GM21360 (cell line): ENCODE results near the gene HSPG2.
"Not testable (repeated sequence)": the region's sequence is repeated elsewhere in the genome, so short reads cannot be mapped to it uniquely, and the experiment has no call there.

Experiments used
- ATAC-seq: cut with Tn5 transposase; IDR thresholded peaks from one replicate; pipeline ENCODE4 v1.9.1; 2021; ENCODE audit warnings: mild to moderate bottlenecking, moderate library complexity; ENCODE audit not compliant: unreplicated experiment

The HSPG2 gene

DNA sequence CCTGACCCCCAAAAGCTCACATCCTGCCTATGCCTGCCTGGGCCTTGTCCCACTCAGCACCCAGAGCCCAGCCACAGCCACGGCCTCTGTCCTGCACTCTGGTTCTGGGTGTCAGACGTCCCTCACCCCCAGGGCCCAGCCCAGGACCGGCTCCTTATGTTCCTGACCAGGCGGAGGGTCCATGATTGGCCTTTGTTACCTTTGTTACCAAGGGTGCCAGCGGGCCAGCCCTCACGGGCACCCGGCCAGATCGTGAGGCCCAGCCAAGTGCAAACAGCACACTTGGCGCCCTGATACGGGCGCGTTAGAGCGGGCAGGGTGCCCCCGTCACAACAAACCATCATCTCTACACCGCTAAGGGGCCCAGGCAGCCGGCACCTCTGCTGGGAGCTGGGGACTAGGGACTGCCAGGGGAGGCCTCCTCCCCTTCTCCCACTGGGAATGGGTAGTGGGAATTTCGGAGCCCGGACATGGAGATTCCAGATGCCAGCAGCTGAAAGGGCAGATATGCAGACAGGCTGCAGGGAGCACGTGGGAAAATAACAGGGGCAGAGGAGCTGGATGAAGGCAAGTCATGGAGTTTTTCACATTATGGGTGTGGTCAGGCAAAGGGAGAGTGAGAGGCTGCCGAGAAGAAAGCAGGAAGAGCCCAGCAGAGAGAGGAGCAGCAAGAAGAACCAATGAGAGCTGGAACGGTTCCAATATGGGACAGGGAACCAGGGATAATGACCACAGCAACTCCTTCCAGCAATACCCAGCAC is 22.1 kb downstream of the HSPG2 start:
- no peak for ATAC-seq

DNA sequence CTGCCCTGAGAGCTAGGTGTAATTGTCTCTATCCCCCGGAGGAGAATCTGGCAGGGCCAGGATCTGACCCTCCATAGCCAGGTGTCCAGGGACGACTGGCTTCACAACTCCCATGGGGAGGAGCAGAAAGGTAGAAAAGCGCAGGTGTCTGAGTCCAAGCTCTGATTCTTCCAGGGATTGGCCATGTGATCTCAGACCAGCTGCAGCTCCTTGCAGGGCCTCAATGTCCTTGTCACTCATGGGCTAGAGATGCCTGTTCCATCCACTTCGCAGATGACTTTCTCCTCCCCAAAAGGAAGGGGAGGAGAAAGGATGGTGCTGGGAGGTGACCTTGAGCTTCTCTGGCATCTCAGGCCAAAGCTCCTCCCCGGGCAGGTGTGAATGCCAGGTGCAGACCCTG is 22.7 kb downstream of the HSPG2 start:
- no peak for ATAC-seq

DNA sequence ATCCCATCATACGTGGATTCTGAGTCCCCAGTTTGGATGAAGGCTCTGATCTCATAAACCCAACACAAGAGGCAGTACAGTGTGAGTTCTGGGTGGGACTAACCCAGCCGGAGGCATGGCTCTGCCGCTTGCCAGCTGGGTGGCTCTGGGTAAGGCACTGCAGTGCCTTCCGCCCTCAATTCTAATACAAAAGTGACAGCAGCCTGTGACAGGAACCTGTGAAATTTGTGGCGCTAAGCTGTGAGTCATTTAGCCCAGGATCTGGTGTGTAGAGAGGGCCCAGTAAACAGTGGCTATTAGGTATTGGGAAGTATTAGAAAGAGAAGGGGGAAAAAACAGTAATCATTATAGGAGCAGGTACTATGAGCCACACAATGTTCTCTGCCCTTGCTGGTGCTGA is 23.3 kb downstream of the HSPG2 start:
- ATAC-seq: no peak

DNA sequence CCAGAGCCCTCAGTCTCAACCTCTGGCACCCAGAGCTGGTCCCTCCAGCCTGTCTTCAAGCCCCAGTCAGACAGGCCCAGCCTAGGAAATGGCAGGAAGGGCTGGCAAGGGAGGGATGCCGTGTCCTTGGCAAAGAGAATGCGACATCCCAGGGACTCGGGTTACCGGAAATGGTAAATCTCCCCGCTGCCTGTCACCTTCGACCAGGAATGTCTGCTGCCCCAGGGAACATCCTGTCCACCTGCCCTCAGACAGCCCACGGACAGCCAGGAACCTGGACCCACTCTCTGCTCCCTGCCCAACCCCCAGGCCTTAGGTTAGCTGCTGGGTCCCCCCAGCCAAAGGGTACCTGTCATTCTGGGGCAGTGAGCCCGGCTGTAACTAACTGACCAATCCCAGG is 23.9 kb downstream of the HSPG2 start:
- ATAC-seq: no peak

DNA sequence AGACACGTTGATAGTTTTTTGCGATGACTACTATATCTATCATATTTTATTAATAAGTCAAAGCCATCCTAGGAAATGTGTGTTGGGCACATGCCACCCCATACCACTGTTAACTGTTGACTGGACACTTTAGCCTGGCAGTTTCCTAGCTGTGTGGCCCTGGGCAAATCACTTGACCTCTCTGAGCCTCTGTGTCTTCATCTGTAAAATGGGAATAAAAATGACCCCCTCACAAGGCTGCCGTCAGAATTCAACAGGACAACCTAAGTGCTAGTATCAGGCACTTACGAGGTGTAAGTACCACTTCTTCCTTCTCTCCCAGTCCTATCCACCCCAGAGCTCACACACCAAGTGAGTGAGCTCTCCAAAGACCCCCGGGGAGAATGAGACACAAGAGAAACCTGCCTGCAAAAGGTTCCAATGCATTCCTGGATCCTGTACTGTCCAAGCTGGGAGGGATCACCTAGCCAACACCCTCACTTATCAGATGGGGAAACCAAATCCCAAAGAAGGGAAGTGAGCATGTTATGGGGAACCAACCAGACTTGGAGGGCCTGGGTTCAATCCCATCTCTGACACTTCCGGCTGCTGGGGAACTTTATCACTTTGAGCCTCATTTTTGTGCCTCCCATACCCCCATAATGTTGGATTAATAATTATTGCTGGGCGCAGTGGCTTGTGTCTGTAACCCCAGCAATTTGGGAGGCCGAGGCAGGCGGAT is 24.9 kb downstream of the HSPG2 start:
- ATAC-seq: no peak

DNA sequence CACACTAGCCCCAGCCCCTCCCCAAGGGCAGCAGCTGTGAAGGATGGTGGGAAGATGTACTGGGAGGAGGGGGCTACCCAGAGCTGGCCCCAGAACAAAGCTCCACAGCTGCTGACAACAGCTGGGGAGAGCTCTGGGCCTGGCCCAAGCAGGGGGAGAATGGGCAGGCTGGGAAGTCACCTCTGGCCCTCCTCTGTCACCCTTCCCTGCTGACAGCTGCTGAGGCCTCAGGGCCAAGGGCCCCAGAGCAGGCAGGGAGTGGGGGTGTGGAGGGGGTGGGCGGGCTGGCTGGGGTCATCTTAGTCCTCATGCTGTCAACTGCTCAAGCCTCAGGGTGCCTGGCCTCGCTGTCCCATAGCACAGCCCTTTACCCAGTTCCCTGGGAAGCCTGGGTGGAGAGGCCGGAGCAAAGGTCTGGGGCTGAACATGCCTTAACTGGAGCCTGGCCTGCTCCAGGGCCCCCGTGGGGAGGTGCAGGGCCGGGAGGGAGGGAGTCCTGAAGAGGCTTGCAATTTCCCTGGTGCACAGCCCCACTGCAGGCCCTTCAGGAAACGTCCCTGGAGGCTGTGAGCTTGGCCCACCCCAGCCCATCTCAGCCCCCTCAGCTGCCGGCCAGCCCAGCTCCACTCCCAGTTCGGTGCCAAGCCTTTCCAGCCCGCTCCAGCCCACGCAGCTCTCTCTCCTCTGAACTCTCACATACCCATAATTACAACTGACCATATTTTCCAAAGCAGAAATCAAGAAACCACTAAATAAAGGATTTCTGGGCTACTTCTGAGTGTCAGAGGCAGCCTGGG is 25.7 kb downstream of the HSPG2 start:
- no peak for ATAC-seq

DNA sequence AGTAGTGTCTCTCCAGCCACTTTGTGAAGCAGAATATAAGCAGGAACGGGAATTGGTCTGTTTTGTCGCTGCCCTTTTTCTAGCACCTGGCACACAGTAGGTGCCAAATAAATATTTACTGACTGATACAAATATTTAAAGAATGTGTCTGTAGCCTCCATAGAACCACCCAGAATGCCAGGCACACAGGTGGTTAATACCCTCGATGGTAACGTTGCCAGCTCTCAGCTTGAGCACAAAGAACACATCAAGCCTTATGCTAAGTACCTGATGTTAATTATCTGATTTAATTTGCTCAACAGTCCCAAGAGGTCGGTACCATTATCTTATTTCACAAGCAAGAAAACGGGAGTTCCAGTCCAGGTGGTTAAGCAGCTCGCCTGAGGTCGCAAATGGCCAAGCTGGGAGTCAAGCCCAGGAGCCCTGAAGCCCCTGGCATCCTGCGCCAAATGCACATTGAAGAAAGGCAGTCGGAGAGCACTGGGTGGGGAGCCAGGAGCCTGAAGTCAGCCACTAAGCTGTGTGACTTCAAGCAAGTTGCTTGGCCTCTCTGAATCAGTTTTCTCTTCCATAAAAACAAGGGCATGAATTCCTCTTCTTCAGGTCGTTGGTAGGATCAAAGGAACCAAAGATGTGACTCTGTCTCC is 26.4 kb downstream of the HSPG2 start:
- ATAC-seq: no peak

DNA sequence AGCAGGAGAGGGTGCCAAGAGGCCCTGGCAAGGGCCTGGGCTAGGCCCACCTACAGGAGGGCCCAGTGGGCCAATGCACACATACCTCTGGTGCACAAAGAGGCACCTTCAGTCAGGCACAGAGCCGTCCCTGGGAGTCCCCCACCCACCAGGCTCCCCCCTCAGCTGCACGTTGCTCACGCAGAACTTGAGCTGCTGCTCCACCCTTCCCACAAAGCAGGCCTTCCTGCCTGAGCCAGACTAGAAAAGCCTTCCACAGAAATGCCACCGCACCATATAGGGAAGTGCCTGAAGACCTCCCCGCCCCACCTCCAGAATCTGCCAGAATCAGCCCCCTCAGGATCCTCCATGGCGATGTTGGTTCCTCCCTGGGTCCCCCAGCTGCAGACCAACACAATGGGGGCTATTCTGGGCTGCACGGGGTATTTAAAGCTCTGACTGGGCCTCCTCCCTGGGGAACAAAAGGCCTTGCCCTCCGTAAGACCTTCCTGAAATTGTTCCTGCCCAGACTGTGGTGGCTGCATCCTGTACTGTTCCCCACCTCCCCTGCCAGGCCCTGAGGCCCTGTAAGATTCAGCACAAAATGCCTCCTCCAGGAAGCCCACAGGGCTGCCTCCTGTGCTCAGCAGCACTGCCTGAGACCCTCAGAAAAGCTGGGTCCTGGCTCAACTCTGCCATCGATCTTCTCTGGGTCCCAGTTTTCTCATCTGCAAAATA is 27.2 kb downstream of the HSPG2 start:
- ATAC-seq: no peak

DNA sequence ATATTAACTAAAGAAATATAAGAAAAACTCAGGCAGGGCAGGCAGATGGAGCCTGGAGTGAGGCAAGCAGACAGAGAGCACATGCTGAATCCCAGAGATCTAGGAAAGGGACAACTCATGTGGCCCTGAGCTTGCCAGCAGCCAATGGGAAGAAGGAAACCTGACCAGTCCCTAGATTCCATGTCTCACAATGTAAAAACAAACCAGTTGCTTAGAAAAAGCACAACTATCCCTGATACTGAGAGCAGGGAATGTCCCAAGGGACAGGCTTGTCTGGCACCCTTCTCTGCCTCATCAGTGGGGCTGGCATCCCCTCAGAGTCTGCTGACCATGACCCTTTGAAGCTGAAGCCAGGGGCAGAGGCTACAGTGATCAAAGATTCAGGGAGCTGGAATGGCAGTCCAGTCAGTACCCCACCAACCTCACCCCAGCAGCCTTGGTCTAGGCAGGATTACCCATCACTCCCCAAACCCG is 27.8 kb downstream of the HSPG2 start:
- ATAC-seq: no peak

DNA sequence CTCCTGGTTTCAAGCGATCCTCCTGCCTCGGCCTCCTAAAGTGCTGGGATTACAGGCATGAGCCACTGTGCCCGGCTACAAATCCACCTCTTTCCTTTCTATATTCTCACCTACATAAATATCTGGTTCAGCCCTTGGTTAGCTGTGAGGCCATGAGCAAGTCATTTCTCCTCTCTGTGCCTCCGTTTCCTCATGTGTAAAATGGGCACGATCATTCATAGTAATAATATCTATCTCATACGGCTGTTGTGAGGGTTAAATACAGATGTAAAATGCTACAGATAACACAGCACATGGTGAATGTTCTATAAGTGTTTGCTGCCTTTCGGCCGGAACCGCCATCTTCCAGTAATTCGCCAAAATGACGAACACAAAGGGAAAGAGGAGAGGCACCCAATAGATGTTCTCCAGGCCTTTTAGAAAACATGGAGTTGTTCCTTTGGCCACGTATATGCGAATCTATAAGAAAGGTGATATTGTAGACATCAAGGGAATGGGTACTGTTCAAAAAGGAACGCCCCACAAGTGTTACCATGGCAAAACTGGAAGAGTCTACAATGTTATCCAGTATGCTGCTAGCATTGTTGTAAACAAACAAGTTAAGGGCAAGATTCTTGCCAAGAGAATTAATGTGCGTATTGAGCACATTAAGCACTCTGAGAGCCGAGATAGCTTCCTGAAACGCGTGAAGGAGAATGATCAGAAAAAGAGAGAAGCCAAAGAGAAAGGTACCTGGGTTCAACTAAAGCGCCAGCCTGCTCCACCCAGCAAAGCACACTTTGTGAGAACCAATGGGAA is 29.2 kb downstream of the HSPG2 start:
- ATAC-seq: not testable (repeated sequence)

DNA sequence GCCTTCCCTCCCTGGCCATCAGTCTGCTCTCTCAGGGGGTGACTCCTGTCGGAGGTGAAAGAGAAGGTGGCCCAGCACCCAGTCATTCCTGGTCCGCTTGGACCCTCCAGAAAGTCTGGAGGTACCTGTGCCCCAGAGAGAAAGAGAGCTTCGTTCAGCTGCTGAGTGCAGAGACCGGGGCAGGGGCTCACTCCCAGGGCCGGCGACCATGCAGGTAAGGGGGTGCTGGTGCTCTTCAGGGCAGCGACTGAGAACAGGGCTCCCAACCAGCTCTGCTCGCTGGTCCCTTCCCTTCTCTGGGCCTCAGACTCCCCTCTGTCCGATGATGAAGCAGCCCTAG is 30.1 kb downstream of the HSPG2 start:
- no peak for ATAC-seq

DNA sequence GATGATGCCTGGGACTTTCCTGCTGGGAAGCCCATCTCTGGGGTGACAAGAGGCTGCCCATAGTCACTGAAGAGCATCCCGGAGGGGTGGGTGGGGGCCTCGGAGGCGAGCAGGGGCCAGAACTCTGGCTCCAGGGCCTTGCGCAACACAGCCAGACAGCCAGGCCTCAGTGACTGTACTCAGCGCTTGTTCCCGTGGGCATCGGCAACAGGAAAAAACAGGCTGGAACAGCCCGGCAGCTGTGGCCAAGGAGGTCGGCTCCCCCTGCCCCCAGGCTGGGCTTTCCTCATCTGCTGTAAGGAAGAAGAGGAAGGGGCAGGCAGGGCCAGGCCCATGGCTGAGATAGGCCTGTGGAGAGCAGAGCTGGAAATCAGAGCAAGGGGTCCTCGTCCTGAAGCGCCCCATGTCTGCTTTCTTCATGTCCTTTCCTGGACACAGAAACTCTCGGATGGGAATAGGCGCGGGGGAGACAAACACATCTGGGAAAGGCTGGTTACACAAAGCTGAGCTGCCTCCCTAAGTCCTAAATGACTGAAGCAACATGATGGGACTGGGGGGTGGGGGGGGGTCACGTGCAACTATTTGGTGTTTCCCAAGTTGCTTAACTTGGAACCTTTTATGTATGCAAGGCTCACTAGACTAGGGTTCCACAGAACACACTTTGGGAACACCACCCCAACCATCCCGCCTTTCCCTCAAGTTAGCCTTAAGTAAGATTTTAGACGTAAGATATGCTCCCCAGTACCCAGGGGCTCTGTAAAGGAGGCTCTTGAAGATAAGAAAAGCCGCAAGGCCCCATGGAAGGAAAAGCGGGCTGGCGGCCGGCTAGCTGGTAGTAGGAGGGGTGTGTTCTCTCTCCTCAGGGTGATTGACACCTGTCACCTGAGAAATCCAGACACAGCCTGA is 30.7 kb downstream of the HSPG2 start:
- no peak for ATAC-seq

DNA sequence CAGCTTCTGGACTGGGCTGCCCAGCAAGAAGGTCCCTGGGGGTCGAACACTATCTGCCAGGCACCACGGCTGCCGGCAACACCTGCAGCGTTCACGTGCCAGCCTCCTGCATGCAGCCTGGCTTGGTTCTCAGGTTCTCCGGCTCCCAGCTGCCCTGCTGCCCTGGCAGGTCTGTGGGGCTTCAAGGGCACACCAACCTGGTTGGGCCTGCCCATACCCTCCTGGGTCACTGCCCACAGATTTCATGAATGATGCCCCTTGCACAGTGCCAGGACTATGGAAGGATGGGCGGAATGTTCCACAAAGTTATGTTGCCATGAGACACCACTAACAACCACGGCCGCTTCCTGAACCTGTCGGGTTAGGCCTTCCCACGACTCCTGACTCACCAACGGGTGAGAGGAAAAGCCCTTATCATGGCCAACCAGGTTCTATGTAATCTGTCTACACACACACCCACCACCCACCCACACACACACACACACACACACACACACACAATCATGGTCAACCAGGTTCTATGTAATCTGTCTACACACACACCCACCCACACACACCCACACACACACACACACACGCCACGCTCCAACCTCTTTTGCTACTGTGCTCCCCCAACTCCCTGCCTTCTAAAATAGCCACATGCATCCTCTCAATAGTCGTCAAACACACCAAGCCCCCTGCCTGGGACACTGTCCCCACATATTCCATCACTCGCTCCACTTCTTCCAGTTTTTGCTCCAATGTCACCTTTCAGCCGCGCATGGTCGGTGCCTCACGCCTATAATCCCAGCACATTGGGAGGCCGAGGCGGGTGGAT is 32.2 kb downstream of the HSPG2 start:
- no peak for ATAC-seq

DNA sequence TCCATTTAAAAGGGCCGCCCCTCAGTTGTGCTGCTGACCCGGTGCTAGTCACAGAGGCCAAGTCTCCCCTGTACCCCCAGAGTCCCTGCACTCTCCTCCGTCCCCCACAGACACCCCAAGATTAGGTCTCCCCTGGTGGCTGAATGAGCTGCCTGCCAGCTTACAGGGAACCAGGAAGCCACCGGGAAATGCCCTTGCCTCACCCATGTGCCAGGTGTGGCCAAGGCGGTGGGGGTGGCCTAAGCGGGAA is 32.7 kb downstream of the HSPG2 start:
- no peak for ATAC-seq

DNA sequence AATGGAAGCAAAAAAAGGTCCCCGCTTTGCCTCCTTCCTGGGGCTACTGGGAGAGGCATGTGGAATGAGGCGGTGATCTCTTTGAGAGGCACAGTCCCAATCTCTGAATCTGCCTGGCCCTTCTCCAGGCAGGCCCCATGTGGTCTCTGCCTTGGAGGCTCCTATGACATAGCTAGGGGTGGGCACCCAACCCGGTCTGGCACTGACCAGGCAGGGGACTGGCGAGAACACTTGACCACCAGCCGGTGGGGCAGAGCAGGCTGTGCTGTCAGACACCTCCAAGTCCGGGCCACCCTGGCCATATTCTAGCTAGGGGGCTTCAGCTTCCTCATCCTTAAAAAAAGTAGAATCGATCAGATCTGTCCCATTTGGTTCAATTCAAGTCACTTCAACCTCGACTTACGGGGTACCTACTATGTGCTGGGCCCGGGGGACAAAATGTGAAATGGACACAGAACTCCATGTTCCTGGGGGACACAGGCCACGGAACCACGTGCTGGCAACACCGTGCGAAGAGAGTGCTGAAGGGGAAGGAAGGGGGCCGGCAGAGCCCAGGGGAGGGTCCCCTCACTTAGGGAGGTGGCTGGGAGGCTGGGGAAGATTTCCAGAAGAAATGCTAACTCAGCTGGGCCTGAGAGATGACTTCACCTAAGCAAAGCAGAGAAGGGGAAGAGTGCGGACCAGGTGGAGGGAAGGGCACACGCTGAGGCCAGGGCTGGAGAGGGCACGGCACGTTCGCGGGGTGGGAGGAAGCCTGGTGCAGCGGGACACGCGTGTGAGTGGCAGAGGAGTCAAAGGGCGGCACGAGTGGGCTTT is 33.3 kb downstream of the HSPG2 start:
- ATAC-seq: no peak

DNA sequence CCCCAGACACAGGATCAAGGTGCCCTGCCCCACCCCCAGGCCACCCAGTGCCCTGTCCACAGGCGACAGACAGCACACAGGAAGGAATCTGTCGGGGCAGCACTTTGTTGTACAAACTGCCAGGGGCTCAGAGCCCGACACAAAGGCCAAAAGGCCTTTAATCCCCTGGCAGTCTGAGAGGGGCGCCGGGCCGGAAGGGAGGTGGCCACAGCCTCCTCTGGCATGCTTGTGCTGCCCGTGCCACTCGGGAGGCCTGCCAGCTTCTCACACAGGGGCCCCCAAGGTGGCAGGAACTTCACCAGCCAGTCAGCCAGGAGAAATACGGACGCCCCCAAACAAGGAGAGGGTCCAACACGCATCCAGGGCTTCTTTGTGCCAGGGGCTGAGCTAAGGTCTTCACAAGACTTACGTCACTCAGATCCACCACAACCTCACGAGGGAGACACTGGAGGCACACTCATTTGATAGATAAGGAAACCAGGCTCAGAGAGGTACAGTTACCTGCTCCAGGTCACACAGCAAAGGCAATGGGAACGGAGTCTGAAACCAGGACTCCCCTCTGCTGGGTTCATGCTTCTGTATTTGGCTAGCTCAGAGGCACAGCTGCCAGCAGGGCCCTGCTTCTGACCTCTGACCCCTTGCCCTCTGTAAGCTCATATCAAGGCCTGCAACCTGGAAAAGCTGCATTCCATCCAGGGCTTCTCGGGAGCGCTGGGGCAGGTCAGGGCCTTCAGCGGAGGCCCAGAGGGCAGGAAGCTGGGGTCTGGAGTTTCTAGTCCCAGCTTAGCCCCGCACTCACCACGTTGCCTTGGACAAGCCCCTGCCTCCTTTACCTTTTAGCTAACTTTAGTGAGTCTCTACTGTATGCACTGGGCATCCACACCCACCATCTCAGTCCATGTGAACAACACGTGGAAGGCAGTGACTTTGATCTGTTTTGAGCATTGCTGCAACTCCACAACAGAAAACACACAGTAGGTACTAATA is 34.8 kb downstream of the HSPG2 start:
- ATAC-seq: no peak
